Endothelial cell of umbilical vein (primary cell): ENCODE measurements around the gene DSG2. TPM values are rescaled to one million over a fixed set of nuclear protein-coding genes. Genes with fewer than 3 reads are reported as not detected.

Source experiments
- BruUV-seq: library from RNA; stranded (reverse); fragments of 400-500 nt; replicated peaks from 2 replicates; lab custom pipeline; 2021; lab: Mats Ljungman, UMichigan
- CTCF ChIA-PET: fragments of 300-600, 350-600 bp; sonication (Branson Sonifier 250); formaldehyde crosslinking; loops from one replicate; lab custom pipeline; 2021; ENCODE audit warnings: antibody characterized with exemption, inconsistent platforms; lab: Charles Lee
- POLR2A ChIA-PET: fragments of 300-600, 350-600 bp; sonication (Branson Sonifier 250); formaldehyde crosslinking; loops from one replicate; lab custom pipeline; 2021; ENCODE audit warnings: antibody characterized with exemption, inconsistent platforms; lab: Charles Lee
- DNase-seq: peaks from one replicate; pipeline ENCODE4 v3.0.0-alpha.2; 2011; ENCODE audit warnings: low read depth, low spot score
- FAIRE-seq: peaks from 2 replicates; lab custom pipeline; 2011; peaks lifted over from hg19 to GRCh38; lab: Jason Lieb, UNC
- H2AFZ ChIP-seq: 2 replicates; pipeline ENCODE4 v1.6.0; 2012; ENCODE audit warnings: low read depth, low read length, control low read depth, inconsistent platforms
- H3K27ac ChIP-seq: 2 replicates; pipeline ENCODE4 v1.5.1; 2011; ENCODE audit warnings: low read depth, mild to moderate bottlenecking, control low read depth, low read length, moderate library complexity; ENCODE audit not compliant: insufficient read depth
- H3K27me3 ChIP-seq, 2 experiments: 2 replicates each; pipeline versions ENCODE4 v1.6.0 to v1.6.1; 2011; ENCODE audit warnings: low read length in 2 of 2, mixed read lengths in 1 of 2; ENCODE audit not compliant: control insufficient read depth in 2 of 2, insufficient read depth in 2 of 2
- H3K36me3 ChIP-seq, 2 experiments: 2 replicates in 1 of 2; 3 replicates in 1 of 2; pipeline ENCODE4 v1.5.1; 2011; ENCODE audit warnings: low read length in 2 of 2, mild to moderate bottlenecking in 1 of 2, moderate library complexity in 1 of 2; ENCODE audit not compliant: control insufficient read depth in 2 of 2, insufficient read depth in 2 of 2; ENCODE audit errors: extremely low read depth in 1 of 2
- H3K4me1 ChIP-seq: 3 replicates; pipeline ENCODE4 v1.5.1; 2011; ENCODE audit warnings: mild to moderate bottlenecking, low read length; ENCODE audit not compliant: control insufficient read depth, insufficient read depth; ENCODE audit errors: extremely low read depth
- H3K4me2 ChIP-seq: 2 replicates; pipeline ENCODE4 v1.6.1; 2011; ENCODE audit warnings: low read length, control low read depth, mixed read lengths; ENCODE audit not compliant: insufficient read depth
- H3K4me3 ChIP-seq, 3 experiments: fragments of 200-600 bp in 1 of 3; sonication (generic), shearing (Covaris generic) in 1 of 3; replicated peaks in 1 of 3; 2 replicates each; pipeline ENCODE4 v1.5.1; 2011 to 2016; ENCODE audit warnings: control low read depth in 3 of 3, low read length in 3 of 3, mild to moderate bottlenecking in 2 of 3, inconsistent platforms in 1 of 3, low read depth in 1 of 3, moderate library complexity in 1 of 3; ENCODE audit not compliant: insufficient read depth in 1 of 3
- H3K79me2 ChIP-seq: 2 replicates; pipeline ENCODE4 v1.6.0; 2012; ENCODE audit warnings: low read length, inconsistent platforms; ENCODE audit not compliant: control insufficient read depth, insufficient read depth
- H3K9ac ChIP-seq: replicated peaks from 2 replicates; pipeline ENCODE3; 2011; ENCODE audit warnings: low read length, control low read depth; ENCODE audit not compliant: insufficient read depth; ENCODE audit errors: extremely low read depth
- H3K9me1 ChIP-seq: replicated peaks from 3 replicates; pipeline ENCODE4 v1.6.0; 2011; ENCODE audit warnings: mild to moderate bottlenecking, low read length; ENCODE audit not compliant: control insufficient read depth, insufficient read depth; ENCODE audit errors: extremely low read depth
- H3K9me3 ChIP-seq: replicated peaks from 2 replicates; pipeline ENCODE4 v1.5.1; 2012; ENCODE audit warnings: low read length, inconsistent platforms; ENCODE audit not compliant: control insufficient read depth, insufficient read depth
- H4K20me1 ChIP-seq: replicated peaks from 2 replicates; pipeline ENCODE3; 2011; ENCODE audit warnings: mild to moderate bottlenecking, low read length; ENCODE audit not compliant: control insufficient read depth, insufficient read depth; ENCODE audit errors: extremely low read depth
- GATA2 ChIP-seq: IDR thresholded peaks from 2 replicates; pipeline ENCODE4 v1.7.0; 2011; ENCODE audit warnings: low read depth, mild to moderate bottlenecking, moderate library complexity, mixed read lengths, low read length; ENCODE audit not compliant: insufficient read length, insufficient read depth
- POLR2A ChIP-seq: IDR thresholded peaks from 2 replicates; pipeline ENCODE4 v1.6.1; 2012; ENCODE audit warnings: low read depth, mild to moderate bottlenecking, control low read depth, low read length
- POLR2AphosphoS5 ChIP-seq: IDR thresholded peaks from 2 replicates; pipeline ENCODE4 v1.6.1; 2012; ENCODE audit warnings: low read depth, mild to moderate bottlenecking, control low read depth, low read length, moderate library complexity; ENCODE audit not compliant: insufficient read depth
- dilution Hi-C: fragments of 300-500 bp; cut with MboI; formaldehyde crosslinking; loops from one replicate; pipeline ENCODE4 v1.15.0; 2019; ENCODE audit warnings: low sequenced_read_pairs; ENCODE audit not compliant: extremely low pct_ligation_motif_present
- intact Hi-C: fragments of 100-400 bp; cut with micrococcal nuclease; formaldehyde crosslinking; loops from one replicate; pipeline ENCODE4 v1.10.0; 2022
- polyA plus RNA-seq, 4 experiments: library from polyadenylated mRNA; depleted of rRNA in 3 of 4; stranded (reverse) in 3 of 4; unstranded in 1 of 4; fragments of >200 nt; gene quantifications; 2 replicates each; pipeline versions ENCODE4 v1.2.1 to v1.2.3, GENCODE V29; 2011 to 2012; ENCODE audit warnings: missing spikeins in 1 of 4
- total RNA-seq: library from RNA; stranded (reverse); gene quantifications from 2 replicates; pipeline ENCODE4 v1.2.3, GENCODE V29; 2021
- TF ChIP-seq, protein P1 (sequence below): IDR thresholded peaks from 2 replicates; pipeline ENCODE4 v1.6.1; 2011; ENCODE audit not compliant: insufficient read depth, insufficient read length

Gene DSG2
- total and polyA plus RNA-seq, 2 donors (not counting 3 experiments of a cell fraction or from before 2014, with no cell fraction given) = 0.04 TPM

DNA sequence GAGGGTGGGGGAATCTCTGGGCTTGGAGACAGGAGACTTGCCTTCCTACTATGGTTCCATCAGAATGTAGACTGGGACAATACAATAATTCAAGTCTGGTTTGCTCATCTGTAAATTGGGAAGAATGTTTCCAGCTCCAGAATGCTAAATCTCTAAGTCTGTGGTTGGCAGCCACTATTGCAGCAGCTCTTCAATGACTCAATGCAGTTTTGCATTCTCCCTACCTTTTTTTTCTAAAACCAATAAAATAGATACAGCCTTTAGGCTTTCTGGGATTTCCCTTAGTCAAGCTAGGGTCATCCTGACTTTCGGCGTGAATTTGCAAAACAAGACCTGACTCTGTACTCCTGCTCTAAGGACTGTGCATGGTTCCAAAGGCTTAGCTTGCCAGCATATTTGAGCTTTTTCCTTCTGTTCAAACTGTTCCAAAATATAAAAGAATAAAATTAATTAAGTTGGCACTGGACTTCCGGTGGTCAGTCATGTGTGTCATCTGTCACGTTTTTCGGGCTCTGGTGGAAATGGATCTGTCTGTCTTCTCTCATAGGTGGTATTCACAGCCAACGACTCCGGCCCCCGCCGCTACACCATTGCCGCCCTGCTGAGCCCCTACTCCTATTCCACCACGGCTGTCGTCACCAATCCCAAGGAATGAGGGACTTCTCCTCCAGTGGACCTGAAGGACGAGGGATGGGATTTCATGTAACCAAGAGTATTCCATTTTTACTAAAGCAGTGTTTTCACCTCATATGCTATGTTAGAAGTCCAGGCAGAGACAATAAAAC is 100.2 kb downstream of the DSG2 start:
- H3K9ac ChIP-seq = no peak overlapping the region
- no peaks in the 10 kb centered on the region for H3K9me1 ChIP-seq
- DNase-seq (no peak), FAIRE-seq (no peak)
- H3K4me2 ChIP-seq = no peak overlapping the region
- H2AFZ ChIP-seq = no peak overlapping the region
- H4K20me1 ChIP-seq = no peaks in the 10 kb centered on the region
- POLR2A ChIA-PET = no interaction called here
- no TSS peak for BruUV-seq
- no peaks in the 10 kb centered on the region for H3K79me2 ChIP-seq
- H3K36me3 ChIP-seq = no peaks in the 10 kb centered on the region
- H3K9me3 ChIP-seq = no peaks in the 10 kb centered on the region
- no peak overlapping the region for H3K4me3 ChIP-seq
- intact Hi-C loops = no loop called here
- no peak overlapping the region for H3K27ac ChIP-seq
- CTCF ChIA-PET = interaction anchor here (1.2 kb wide), 1 partner anchor 12 kb away, joined by 3 read pairs; no protein-coding TSS in a partner anchor
- dilution Hi-C loops = no loop called here
- TF ChIP-seq, protein P1, sequence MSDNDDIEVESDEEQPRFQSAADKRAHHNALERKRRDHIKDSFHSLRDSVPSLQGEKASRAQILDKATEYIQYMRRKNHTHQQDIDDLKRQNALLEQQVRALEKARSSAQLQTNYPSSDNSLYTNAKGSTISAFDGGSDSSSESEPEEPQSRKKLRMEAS = no peak
- no peak for TF ChIP-seq GATA2
- no peak for TF ChIP-seq POLR2A
- TF ChIP-seq POLR2AphosphoS5 = no peak
- no peaks in the 10 kb centered on the region for H3K4me1 ChIP-seq
- H3K27me3 ChIP-seq = peaks cover 0 to 3% of the 10 kb centered on the region in 2 experiments

Other genes starting within 250 kb of the DSG2 start
- not detected in 2 replicates for gene DSG1, start 180.0 kb upstream of the DSG2 start, total RNA-seq
- not detected in 2 replicates for gene DSG1, start 180.0 kb upstream of the DSG2 start, polyA plus RNA-seq
- not detected in 2 replicates for gene DSG4, start 121.4 kb upstream of the DSG2 start, total RNA-seq
- not detected in 2 replicates for gene DSG4, start 121.4 kb upstream of the DSG2 start, polyA plus RNA-seq
- 0.07 TPM in 2 replicates for gene DSG3, start 50.4 kb upstream of the DSG2 start, total RNA-seq
- not detected in 2 replicates for gene DSG3, start 50.4 kb upstream of the DSG2 start, polyA plus RNA-seq
- gene TTR, start 93.7 kb downstream of the DSG2 start, total RNA-seq = not detected in 2 replicates
- not detected in 2 replicates for gene TTR, start 93.7 kb downstream of the DSG2 start, polyA plus RNA-seq
- 24.2 and 25.2 TPM in 2 replicates for gene B4GALT6, start 186.4 kb downstream of the DSG2 start, total RNA-seq
- 2.9 and 3.9 TPM in 2 replicates for gene B4GALT6, start 186.4 kb downstream of the DSG2 start, polyA plus RNA-seq